ENCODE results near the gene PIK3C2G. TPM values are rescaled to one million over a fixed set of nuclear protein-coding genes. Genes with fewer than 3 reads are reported as not detected.

Gene PIK3C2G
- total and polyA plus RNA-seq, 2 of the 4 experiments (the other 2 are of a cell fraction) = not detected

GRCh38 chr12:18242380-18243089 is 18.8 kb upstream of the PIK3C2G start:
- CTCF ChIA-PET = no interaction called here
- no CpG with 5 or more reads among the region's 7 CpGs for WGBS, 2 experiments (ENCODE audit: extremely low coverage in 2 of 2, insufficient read length in 1 of 2)
- no peak overlapping the region for H4K8ac ChIP-seq (ENCODE audit: low read depth in 2 of 2, low read length in 2 of 2)
- H3K9ac ChIP-seq (ENCODE audit: low read depth, low read length) = no peak overlapping the region
- H2BK20ac ChIP-seq (ENCODE audit: low read depth, low read length) = no peak overlapping the region
- H3K14ac ChIP-seq (replicated peaks; ENCODE audit: low read depth, low read length) = no peak overlapping the region
- H4K5ac ChIP-seq (ENCODE audit: low read depth, low read length) = no peak overlapping the region
- ATAC-seq (ENCODE audit: low read depth) = no peak
- H3K18ac ChIP-seq (ENCODE audit: low read depth, low read length) = no peak overlapping the region
- no peak overlapping the region for H3K23ac ChIP-seq (ENCODE audit: low read depth, low read length)
- BruUV-seq (replicated peaks) = no TSS peak
- no peak for TF ChIP-seq NFE2L2 (IDR thresholded peaks at IDR 0.05; ENCODE audit: low read depth, low read length)
- no peak for TF ChIP-seq RFX5 (IDR thresholded peaks at IDR 0.05; ENCODE audit: low read depth, low read length)
- TF ChIP-seq POLR2A (IDR thresholded peaks at IDR 0.05; ENCODE audit: low read depth, low read length) = no peak
- no peak for TF ChIP-seq RAD21 (IDR thresholded peaks at IDR 0.05; ENCODE audit: low read length)
- no peak for TF ChIP-seq MAZ (IDR thresholded peaks at IDR 0.05; ENCODE audit: borderline replicate concordance, low read depth, low read length)
- TF ChIP-seq CTCF (conservative IDR thresholded peaks at IDR 0.05; ENCODE audit: low read depth, low read length) = no peak
- TF ChIP-seq RCOR1 (IDR thresholded peaks at IDR 0.05; ENCODE audit: insufficient replicate concordance, low read length) = no peak
- TF ChIP-seq, protein P1, sequence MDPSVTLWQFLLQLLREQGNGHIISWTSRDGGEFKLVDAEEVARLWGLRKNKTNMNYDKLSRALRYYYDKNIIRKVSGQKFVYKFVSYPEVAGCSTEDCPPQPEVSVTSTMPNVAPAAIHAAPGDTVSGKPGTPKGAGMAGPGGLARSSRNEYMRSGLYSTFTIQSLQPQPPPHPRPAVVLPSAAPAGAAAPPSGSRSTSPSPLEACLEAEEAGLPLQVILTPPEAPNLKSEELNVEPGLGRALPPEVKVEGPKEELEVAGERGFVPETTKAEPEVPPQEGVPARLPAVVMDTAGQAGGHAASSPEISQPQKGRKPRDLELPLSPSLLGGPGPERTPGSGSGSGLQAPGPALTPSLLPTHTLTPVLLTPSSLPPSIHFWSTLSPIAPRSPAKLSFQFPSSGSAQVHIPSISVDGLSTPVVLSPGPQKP (IDR thresholded peaks at IDR 0.05; ENCODE audit: borderline replicate concordance, low read depth, low read length) = no peak
- TF ChIP-seq CEBPB (IDR thresholded peaks at IDR 0.05; ENCODE audit: low read depth, low read length) = no peak
- no peak for TF ChIP-seq MXI1 (IDR thresholded peaks at IDR 0.05; ENCODE audit: borderline replicate concordance, low read depth, low read length)
- H2AFZ ChIP-seq (replicated peaks; ENCODE audit: low read length, poor library complexity) = no peak overlapping the region
- H2AK5ac ChIP-seq (ENCODE audit: low read depth, low read length) = no peak overlapping the region
- H2BK120ac ChIP-seq (ENCODE audit: low read depth, low read length) = no peak overlapping the region
- POLR2A ChIA-PET (ENCODE audit: unreplicated experiment) = no interaction called here
- dilution Hi-C loops (cut with HindIII; ENCODE audit: low sequenced_read_pairs, unreplicated experiment) (no loop called here), in situ Hi-C loops (cut with MboI; ENCODE audit: low sequenced_read_pairs) (no loop called here), intact Hi-C loops (cut with micrococcal nuclease) (no loop called here)
- H2AK9ac ChIP-seq (replicated peaks; ENCODE audit: low read depth, low read length, poor library complexity) = no peak overlapping the region
- H3K79me1 ChIP-seq (ENCODE audit: low read depth in 1 of 2, low read length in 2 of 2) = no peaks in the 10 kb centered on the region
- H3K9me1 ChIP-seq (ENCODE audit: insufficient read depth, low read length) = no peaks in the 10 kb centered on the region
- H3K4ac ChIP-seq (ENCODE audit: low read depth, low read length) = no peak overlapping the region
- no peak overlapping the region for H3K56ac ChIP-seq (ENCODE audit: extremely low read depth, insufficient read depth, low read length)
- no peaks in the 10 kb centered on the region for H3K36me3 ChIP-seq (ENCODE audit: control insufficient read depth, insufficient read depth, low read length)
- DNase-seq = no peak
- no peak overlapping the region for H2BK5ac ChIP-seq (ENCODE audit: low read depth, low read length, poor library complexity, severe bottlenecking)
- H3K4me1 ChIP-seq (ENCODE audit: control insufficient read depth, insufficient read depth, low read length) = no peaks in the 10 kb centered on the region
- no peak overlapping the region for H3K4me3 ChIP-seq (ENCODE audit: insufficient read depth, low read depth, low read length)
- H4K91ac ChIP-seq (ENCODE audit: insufficient read depth, low read depth, low read length) = no peak overlapping the region
- no peaks in the 10 kb centered on the region for H4K20me1 ChIP-seq (ENCODE audit: insufficient read depth, low read length)
- H3K27ac ChIP-seq (ENCODE audit: insufficient read depth, low read length) = no peak overlapping the region
- H2BK15ac ChIP-seq (ENCODE audit: low read depth, low read length) = no peak overlapping the region
- H3K27me3 ChIP-seq (ENCODE audit: control insufficient read depth, insufficient read depth, low read length) = no peaks in the 10 kb centered on the region
- H3K9me3 ChIP-seq (ENCODE audit: control insufficient read depth, insufficient read depth, low read length) = no peaks in the 10 kb centered on the region
- H3K4me2 ChIP-seq (ENCODE audit: low read depth, low read length) = no peak overlapping the region

All from IMR-90 (cell line).